Measurements from ENCODE around the gene ZNF785.

GRCh38 chr16:30574678-30575077, 10.8 kb downstream of the ZNF785 start:
- TF ChIP-seq ZNF274 (IDR thresholded peaks at IDR 0.05; ENCODE audit: low read depth, low read length) (no peak), YY1 (IDR thresholded peaks at IDR 0.05; ENCODE audit: insufficient read depth, insufficient read length) (no peak)
